Tibial nerve (tissue), 4 donors: ENCODE results near the gene MAPK13. TPM values are rescaled to one million over a fixed set of nuclear protein-coding genes. Genes with fewer than 3 reads are reported as not detected.

Experiments used
- DNase-seq, 2 donors: peaks; one replicate each; pipeline ENCODE4 v3.0.0-alpha.2; 2019; ENCODE audit warnings: low spot score in 2 of 2
- H3K27ac ChIP-seq, 4 donors: fragments of 200-600 bp; sonication (generic) in 3 of 4; one replicate each; pipeline ENCODE4 v1.5.1; 2017 to 2019; ENCODE audit warnings: mild to moderate bottlenecking in 1 of 4
- H3K27me3 ChIP-seq, 2 donors: fragments of 200-600 bp; sonication (generic) in 1 of 2; one replicate each; pipeline versions ENCODE4 v1.5.1 to v1.6.0; 2017 to 2019
- H3K36me3 ChIP-seq, 3 donors: fragments of 200-600 bp; sonication (generic); one replicate each; pipeline ENCODE4 v1.5.1; 2018 to 2019
- H3K4me1 ChIP-seq, 4 donors: fragments of 200-600 bp; sonication (generic) in 3 of 4; one replicate each; pipeline ENCODE4 v1.5.1; 2017 to 2019
- H3K4me3 ChIP-seq, 4 donors: fragments of 200-600 bp; sonication (generic) in 3 of 4; one replicate each; pipeline ENCODE4 v1.5.1; 2017 to 2019; ENCODE audit warnings: mild to moderate bottlenecking in 1 of 4, moderate library complexity in 1 of 4
- H3K9me3 ChIP-seq, 4 donors: fragments of 200-600 bp; sonication (generic) in 3 of 4; one replicate each; pipeline ENCODE4 v1.5.1; 2017 to 2019
- CTCF ChIP-seq, 5 experiments: fragments of 200-600 bp in 3 of 5; fragments of 450-650 bp in 2 of 5; sonication (generic) in 3 of 5; IDR thresholded peaks; one replicate each; pipeline ENCODE4 v1.5.1; 2016 to 2019; ENCODE audit warnings: antibody characterized with exemption in 5 of 5, mild to moderate bottlenecking in 3 of 5, moderate library complexity in 2 of 5
- EP300 ChIP-seq, 2 donors: sonication (generic); formaldehyde crosslinking; IDR thresholded peaks; one replicate each; pipeline ENCODE4 v1.6.1; 2017; ENCODE audit warnings: antibody characterized with exemption in 2 of 2, mild to moderate bottlenecking in 1 of 2
- POLR2A ChIP-seq, 2 donors: fragments of 450-650 bp; IDR thresholded peaks; one replicate each; pipeline ENCODE4 v1.6.1; 2017; ENCODE audit warnings: antibody characterized with exemption in 2 of 2, mild to moderate bottlenecking in 2 of 2, moderate library complexity in 2 of 2
- WGBS, 2 donors: methylation state at CpG; one replicate each; pipeline ENCODE4 v1.1.5; 2018; 5-methylcytosine and 5-hydroxymethylcytosine counted together
- total RNA-seq, 4 donors: library from RNA; depleted of rRNA; stranded (reverse); fragments of >200 nt; gene quantifications; one replicate each; pipeline ENCODE4 v1.1.0, GENCODE V29; 2016

MAPK13 gene
- total RNA-seq, 4 donors from 2014 or later = 2.7 to 11.7 (median 7.2) TPM

- H3K27me3 ChIP-seq = no peaks in the 10 kb centered on the region
- peaks cover 3 to 70% (median 4%) of the 10 kb centered on the region in 3 donors for H3K36me3 ChIP-seq
- no peak overlapping the region for H3K4me3 ChIP-seq
- no peak overlapping the region for H3K27ac ChIP-seq
- no peak for DNase-seq
- 65 to 73% methylated on average over 2 of the region's 2 CpGs for WGBS, 2 donors
- TF ChIP-seq POLR2A (IDR thresholded peaks at IDR 0.05) = no peak
- H3K4me1 ChIP-seq = peaks cover 0 to 2% (median 0%) of the 10 kb centered on the region in 4 donors
- no peaks in the 10 kb centered on the region for H3K9me3 ChIP-seq
These were observed 16.6 kb upstream of the MAPK13 start for GRCh38 chr6:36113703-36114102.

GRCh38 chr6:36114798-36115408 lies 15.4 kb upstream of the MAPK13 start:
- no peak for TF ChIP-seq CTCF (IDR thresholded peaks at IDR 0.05)
- no peak for TF ChIP-seq EP300 (IDR thresholded peaks at IDR 0.05)
- no peak for TF ChIP-seq POLR2A (IDR thresholded peaks at IDR 0.05)
- peaks cover 3 to 59% (median 4%) of the 10 kb centered on the region in 3 donors for H3K36me3 ChIP-seq
- no peak for DNase-seq
- H3K27me3 ChIP-seq = no peaks in the 10 kb centered on the region
- H3K27ac ChIP-seq = no peak overlapping the region
- no peaks in the 10 kb centered on the region for H3K9me3 ChIP-seq
- peaks cover 0 to 5% (median 0%) of the 10 kb centered on the region in 4 donors for H3K4me1 ChIP-seq
- no peak overlapping the region for H3K4me3 ChIP-seq
- whole genome bisulfite sequencing, 2 donors = 69 to 74% methylated on average over 4 of the region's 4 CpGs

- TF ChIP-seq EP300 (IDR thresholded peaks at IDR 0.05) = no peak
- TF ChIP-seq POLR2A (IDR thresholded peaks at IDR 0.05) = no peak
- TF ChIP-seq CTCF (IDR thresholded peaks at IDR 0.05) = no peak
- Histone ChIP-seq H3K4me3 (no peak overlapping the region), H3K4me1 (peaks cover 0 to 5% (median 0%) of the 10 kb centered on the region in 4 donors), H3K27ac (no peak overlapping the region), H3K27me3 (no peaks in the 10 kb centered on the region), H3K36me3 (peaks cover under 1 to 54% (median 3%) of the 10 kb centered on the region in 3 donors), H3K9me3 (no peaks in the 10 kb centered on the region)
- DNase-seq = no peak
- WGBS, 2 donors = 92 to 98% methylated on average over 10 of the region's 10 CpGs
These were observed 14.9 kb upstream of the MAPK13 start for GRCh38 chr6:36115412-36115811.

- WGBS, 2 donors = 84 to 88% methylated on average over 3 of the region's 3 CpGs
- DNase-seq = no peak
- H3K9me3 ChIP-seq = no peaks in the 10 kb centered on the region
- no peak overlapping the region for H3K4me3 ChIP-seq
- H3K27me3 ChIP-seq = no peaks in the 10 kb centered on the region
- peaks cover 0 to 12% (median 4%) of the 10 kb centered on the region in 4 donors for H3K4me1 ChIP-seq
- H3K36me3 ChIP-seq = peaks cover 0 to 45% (median 3%) of the 10 kb centered on the region in 3 donors
- TF ChIP-seq CTCF (IDR thresholded peaks at IDR 0.05) (no peak), EP300 (IDR thresholded peaks at IDR 0.05) (no peak), POLR2A (IDR thresholded peaks at IDR 0.05) (no peak)
- no peak overlapping the region for H3K27ac ChIP-seq
These were observed 14.0 kb upstream of the MAPK13 start for GRCh38 chr6:36116066-36116864.

GRCh38 chr6:36116943-36117342 lies 13.4 kb upstream of the MAPK13 start:
- H3K9me3 ChIP-seq = no peaks in the 10 kb centered on the region
- peaks cover 0 to 16% (median 7%) of the 10 kb centered on the region in 4 donors for H3K4me1 ChIP-seq
- peaks cover 0 to 38% (median 0%) of the 10 kb centered on the region in 3 donors for H3K36me3 ChIP-seq
- H3K4me3 ChIP-seq = no peak overlapping the region
- no peak overlapping the region for H3K27ac ChIP-seq
- TF ChIP-seq CTCF (IDR thresholded peaks at IDR 0.05) = no peak
- no peak for TF ChIP-seq POLR2A (IDR thresholded peaks at IDR 0.05)
- TF ChIP-seq EP300 (IDR thresholded peaks at IDR 0.05) = no peak
- no peaks in the 10 kb centered on the region for H3K27me3 ChIP-seq
- 88 to 94% methylated on average over 2 of the region's 2 CpGs for WGBS, 2 donors
- DNase-seq = no peak
